ENCODE data around the gene AGO3. TPM values are rescaled to one million over a fixed set of nuclear protein-coding genes. Genes with fewer than 3 reads are reported as not detected.

AGO3 gene
- 39.4 TPM for total RNA-seq (2021; ENCODE audit: unreplicated experiment)
- polyA plus RNA-seq (2012; ENCODE audit: insufficient read length), result 13.1 TPM
- Bru-seq, nascent RNA, result percentile 86 among the genes with signal in this experiment
- percentile 88 among the genes with signal in this experiment for BruChase-seq, experiment 1, labeled RNA remaining after a 2-hour chase
- percentile 88 among the genes with signal in this experiment for BruChase-seq, experiment 2, labeled RNA remaining after a 6-hour chase
- long read RNA-seq, full-length matches to known transcripts, result 21 of 71 reads
- long read RNA-seq, partial matches to known transcripts, result 15 of 71 reads
- long read RNA-seq, other reads (novel, unspliced or antisense), result 35 of 71 reads

DNA sequence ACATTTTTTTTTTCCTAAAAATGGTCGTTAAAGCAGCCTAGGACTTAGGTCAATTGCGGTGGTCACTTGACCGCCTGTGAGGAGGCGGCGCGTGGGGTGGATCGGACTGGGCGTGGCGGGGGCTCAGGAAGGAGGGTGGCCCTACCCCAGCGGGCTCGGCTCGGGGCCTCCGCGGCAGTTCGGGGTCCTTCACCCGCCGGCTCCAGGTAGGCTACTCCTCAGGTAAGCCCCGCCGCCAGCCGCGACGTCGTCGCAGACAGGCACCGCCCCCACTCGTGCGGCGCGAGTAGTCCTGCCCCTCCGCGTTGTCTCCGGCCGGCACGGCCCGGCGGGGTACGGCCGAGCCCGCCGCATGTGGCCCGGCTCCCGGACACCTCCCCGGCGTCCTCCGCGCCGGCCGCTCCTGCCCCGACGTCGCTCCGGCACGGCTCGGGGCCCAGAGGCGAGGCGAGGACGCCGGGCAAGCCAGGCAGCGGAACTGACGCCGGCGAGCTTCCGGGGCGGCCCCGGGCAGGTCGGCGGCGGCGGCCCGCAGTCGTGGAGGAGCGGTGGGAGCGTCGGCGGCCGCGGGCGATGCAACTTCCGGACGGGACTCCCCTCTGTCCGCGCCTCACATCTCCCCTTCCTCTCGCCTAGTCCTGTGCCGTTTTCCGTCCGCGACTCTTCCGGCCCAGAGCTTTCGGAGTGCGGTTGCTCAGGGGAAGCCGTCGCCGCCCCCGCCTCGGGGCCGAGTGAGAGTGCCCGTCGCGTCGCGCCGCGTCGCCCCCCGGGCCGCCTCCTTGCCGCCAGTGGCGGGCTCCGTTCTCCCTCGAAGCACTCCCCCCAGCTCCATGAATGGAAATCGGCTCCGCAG lies at the start of gene AGO3:
Gene AGO3 (plus strand): TSS at position 513 of the 853 bp plus-strand sequence. CDS start 322 bp downstream, at position 835.
- BruUV-seq (replicated peaks), result no TSS peak
- Histone ChIP-seq H3K4me1 (ENCODE audit: control insufficient read depth, insufficient read depth, low read length) (peaks cover 27% of the 10 kb centered on the region), H3K36me3 (ENCODE audit: control insufficient read depth, insufficient read depth, low read length) (peaks cover 7% of the 10 kb centered on the region), H3K27ac (ENCODE audit: low read length) (peak within 1 kb of the TSS; percentile 96), H3K27me3 (ENCODE audit: control insufficient read depth, insufficient read depth, low read length) (no peaks in the 10 kb centered on the region), H3K4me3 (ENCODE audit: low read depth in 2 of 2, low read length in 2 of 2) (peak within 1 kb of the TSS; percentile 83 to 98), H3K9me3 (ENCODE audit: control insufficient read depth, insufficient read depth, low read depth, low read length) (no peaks in the 10 kb centered on the region)
- in situ Hi-C loops (cut with HindIII; ENCODE audit: low pct_unique_long_range_greater_than_20kb, low sequenced_read_pairs) (no loop called here), intact Hi-C loops (cut with micrococcal nuclease; ENCODE audit: unreplicated experiment) (no loop called here)
- CTCF ChIA-PET, result no interaction called here
- POLR2A ChIA-PET, result interaction anchor here (0.6 kb wide), 1 partner anchor 1878 kb away, joined by 3 read pairs; no protein-coding TSS in a partner anchor
- DNase-seq (ENCODE audit: low read depth, low spot score), result peak; percentile 15
- TF ChIP-seq, protein P1, sequence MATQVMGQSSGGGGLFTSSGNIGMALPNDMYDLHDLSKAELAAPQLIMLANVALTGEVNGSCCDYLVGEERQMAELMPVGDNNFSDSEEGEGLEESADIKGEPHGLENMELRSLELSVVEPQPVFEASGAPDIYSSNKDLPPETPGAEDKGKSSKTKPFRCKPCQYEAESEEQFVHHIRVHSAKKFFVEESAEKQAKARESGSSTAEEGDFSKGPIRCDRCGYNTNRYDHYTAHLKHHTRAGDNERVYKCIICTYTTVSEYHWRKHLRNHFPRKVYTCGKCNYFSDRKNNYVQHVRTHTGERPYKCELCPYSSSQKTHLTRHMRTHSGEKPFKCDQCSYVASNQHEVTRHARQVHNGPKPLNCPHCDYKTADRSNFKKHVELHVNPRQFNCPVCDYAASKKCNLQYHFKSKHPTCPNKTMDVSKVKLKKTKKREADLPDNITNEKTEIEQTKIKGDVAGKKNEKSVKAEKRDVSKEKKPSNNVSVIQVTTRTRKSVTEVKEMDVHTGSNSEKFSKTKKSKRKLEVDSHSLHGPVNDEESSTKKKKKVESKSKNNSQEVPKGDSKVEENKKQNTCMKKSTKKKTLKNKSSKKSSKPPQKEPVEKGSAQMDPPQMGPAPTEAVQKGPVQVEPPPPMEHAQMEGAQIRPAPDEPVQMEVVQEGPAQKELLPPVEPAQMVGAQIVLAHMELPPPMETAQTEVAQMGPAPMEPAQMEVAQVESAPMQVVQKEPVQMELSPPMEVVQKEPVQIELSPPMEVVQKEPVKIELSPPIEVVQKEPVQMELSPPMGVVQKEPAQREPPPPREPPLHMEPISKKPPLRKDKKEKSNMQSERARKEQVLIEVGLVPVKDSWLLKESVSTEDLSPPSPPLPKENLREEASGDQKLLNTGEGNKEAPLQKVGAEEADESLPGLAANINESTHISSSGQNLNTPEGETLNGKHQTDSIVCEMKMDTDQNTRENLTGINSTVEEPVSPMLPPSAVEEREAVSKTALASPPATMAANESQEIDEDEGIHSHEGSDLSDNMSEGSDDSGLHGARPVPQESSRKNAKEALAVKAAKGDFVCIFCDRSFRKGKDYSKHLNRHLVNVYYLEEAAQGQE (IDR thresholded peaks at IDR 0.05; ENCODE audit: insufficient read depth in 1 of 2, low read depth in 2 of 2, low read length in 1 of 2), result no peak
- TF ChIP-seq, protein P2, sequence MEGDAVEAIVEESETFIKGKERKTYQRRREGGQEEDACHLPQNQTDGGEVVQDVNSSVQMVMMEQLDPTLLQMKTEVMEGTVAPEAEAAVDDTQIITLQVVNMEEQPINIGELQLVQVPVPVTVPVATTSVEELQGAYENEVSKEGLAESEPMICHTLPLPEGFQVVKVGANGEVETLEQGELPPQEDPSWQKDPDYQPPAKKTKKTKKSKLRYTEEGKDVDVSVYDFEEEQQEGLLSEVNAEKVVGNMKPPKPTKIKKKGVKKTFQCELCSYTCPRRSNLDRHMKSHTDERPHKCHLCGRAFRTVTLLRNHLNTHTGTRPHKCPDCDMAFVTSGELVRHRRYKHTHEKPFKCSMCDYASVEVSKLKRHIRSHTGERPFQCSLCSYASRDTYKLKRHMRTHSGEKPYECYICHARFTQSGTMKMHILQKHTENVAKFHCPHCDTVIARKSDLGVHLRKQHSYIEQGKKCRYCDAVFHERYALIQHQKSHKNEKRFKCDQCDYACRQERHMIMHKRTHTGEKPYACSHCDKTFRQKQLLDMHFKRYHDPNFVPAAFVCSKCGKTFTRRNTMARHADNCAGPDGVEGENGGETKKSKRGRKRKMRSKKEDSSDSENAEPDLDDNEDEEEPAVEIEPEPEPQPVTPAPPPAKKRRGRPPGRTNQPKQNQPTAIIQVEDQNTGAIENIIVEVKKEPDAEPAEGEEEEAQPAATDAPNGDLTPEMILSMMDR (IDR thresholded peaks at IDR 0.05), result no peak
- TF ChIP-seq TCF7L2 (IDR thresholded peaks at IDR 0.05; ENCODE audit: low read depth, low read length) (peak; percentile 35; the same call in 1 of the 2 replicates), SIN3A (IDR thresholded peaks at IDR 0.05; ENCODE audit: borderline replicate concordance, insufficient read depth, low read depth, low read length) (peak; percentile 88; the same call in 1 of the 2 replicates), POLR2AphosphoS5 (IDR thresholded peaks at IDR 0.05; ENCODE audit: low read depth, low read length) (peak; percentile 85)
- peak; percentile 91 for ATAC-seq

DNA sequence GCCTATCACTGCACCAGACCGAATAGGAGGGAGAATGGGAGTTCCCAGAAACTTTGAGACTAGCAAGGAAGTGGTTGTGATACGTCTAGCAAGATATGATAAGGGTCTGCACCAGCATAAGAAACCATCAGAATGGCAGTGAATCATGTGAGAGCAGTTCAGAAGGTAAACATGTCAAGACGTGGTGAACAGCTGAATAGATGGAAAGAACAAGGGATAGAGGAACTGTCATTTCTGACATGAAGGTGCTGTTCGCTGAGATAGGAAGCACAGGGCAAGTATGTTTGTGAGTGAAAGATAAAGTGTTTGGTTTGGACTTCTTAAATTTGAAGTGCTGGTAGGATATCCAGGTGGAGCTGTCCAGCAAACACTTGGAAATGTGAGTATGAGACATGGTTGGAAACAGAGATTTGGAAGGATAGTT lies 49.0 kb upstream of the AGO3 start:
- intact Hi-C loops (cut with micrococcal nuclease; ENCODE audit: unreplicated experiment) (no loop called here), in situ Hi-C loops (cut with HindIII; ENCODE audit: low pct_unique_long_range_greater_than_20kb, low sequenced_read_pairs) (no loop called here)
- H3K9me3 ChIP-seq (ENCODE audit: control insufficient read depth, insufficient read depth, low read depth, low read length), result no peaks in the 10 kb centered on the region
- H3K27me3 ChIP-seq (ENCODE audit: control insufficient read depth, insufficient read depth, low read length), result no peaks in the 10 kb centered on the region
- no peak for TF ChIP-seq TCF7L2 (IDR thresholded peaks at IDR 0.05; ENCODE audit: low read depth, low read length)
- TF ChIP-seq, protein P1 (IDR thresholded peaks at IDR 0.05; ENCODE audit: insufficient read depth in 1 of 2, low read depth in 2 of 2, low read length in 1 of 2), result peak; percentile 73 to 79; a peak in 3 of 4 replicates
- H3K4me3 ChIP-seq (ENCODE audit: low read depth in 2 of 2, low read length in 2 of 2), result no peak overlapping the region
- no peak for DNase-seq (ENCODE audit: low read depth, low spot score)
- ATAC-seq, result no peak
- peaks cover 5% of the 10 kb centered on the region; the same call in 1 of the 2 replicates for H3K36me3 ChIP-seq (ENCODE audit: control insufficient read depth, insufficient read depth, low read length)
- ChIA-PET POLR2A (interaction anchor here (0.5 kb wide), 1 partner anchor 470 kb away, joined by 3 read pairs; no protein-coding TSS in a partner anchor), CTCF (interaction anchor here (0.6 kb wide), 1 partner anchor 25 kb away, joined by 6 read pairs; no protein-coding TSS in a partner anchor)
- no TSS peak for BruUV-seq (replicated peaks)
- H3K4me1 ChIP-seq (ENCODE audit: control insufficient read depth, insufficient read depth, low read length), result peaks cover 16% of the 10 kb centered on the region
- no peak overlapping the region for H3K27ac ChIP-seq (ENCODE audit: low read length)

Measured in Panc1 (cell line).